Stimulated activated CD4-positive, alpha-beta T cell treated with anti-CD3 and anti-CD28 coated beads, Interleukin-2, amount 100 ng/mL, for 4 hours (primary cell): ENCODE data around the gene KCNK7.

Experiments
- DNase-seq: peaks from one replicate; pipeline ENCODE4 v3.0.0-alpha.2; 2020; ENCODE audit warnings: low read depth

Gene KCNK7

GRCh38 chr11:65625628-65626342 lies 30.2 kb upstream of the KCNK7 start:
- no peak for DNase-seq

- DNase-seq = no peak
Observed at GRCh38 chr11:65624931-65625627, 29.5 kb upstream of the KCNK7 start.

GRCh38 chr11:65623852-65624616 lies 28.4 kb upstream of the KCNK7 start:
- DNase-seq = no peak

GRCh38 chr11:65623177-65623576 lies 27.6 kb upstream of the KCNK7 start:
- no peak for DNase-seq

GRCh38 chr11:65622011-65622410 lies 26.4 kb upstream of the KCNK7 start:
- no peak for DNase-seq

GRCh38 chr11:65621460-65621859 lies 25.9 kb upstream of the KCNK7 start:
- DNase-seq = no peak

GRCh38 chr11:65620666-65621065 lies 25.1 kb upstream of the KCNK7 start:
- DNase-seq = no peak

- DNase-seq = no peak
Observed at GRCh38 chr11:65619281-65619928, 23.8 kb upstream of the KCNK7 start.

GRCh38 chr11:65618763-65619162 lies 23.2 kb upstream of the KCNK7 start:
- DNase-seq = no peak

GRCh38 chr11:65617990-65618751 lies 22.6 kb upstream of the KCNK7 start:
- no peak for DNase-seq

GRCh38 chr11:65617136-65617850 lies 21.7 kb upstream of the KCNK7 start:
- no peak for DNase-seq

GRCh38 chr11:65616575-65617001 lies 21.0 kb upstream of the KCNK7 start:
- no peak for DNase-seq

GRCh38 chr11:65615950-65616574 lies 20.5 kb upstream of the KCNK7 start:
- no peak for DNase-seq

- peak; percentile 100 for DNase-seq
Observed at GRCh38 chr11:65615229-65615949, 19.8 kb upstream of the KCNK7 start, which contains the start of gene PCNX3. TSS of gene PCNX3 (plus strand) at chr11:65615776. CDS start at chr11:65616312, 536 bp downstream.

- DNase-seq = no peak
Observed at GRCh38 chr11:65613091-65613928, 17.7 kb upstream of the KCNK7 start.

GRCh38 chr11:65612691-65613090 lies 17.1 kb upstream of the KCNK7 start:
- DNase-seq = no peak

- no peak for DNase-seq
Observed at GRCh38 chr11:65611758-65612603, 16.4 kb upstream of the KCNK7 start.
